NCI-H2107 (cell line): ENCODE data around the gene NPFFR1.
"Not testable (repeated sequence)": the region's sequence is repeated elsewhere in the genome, so short reads cannot be mapped to it uniquely, and the experiment has no call there.

Source experiments
- DNase-seq: peaks from one replicate; lab custom pipeline; 2025; lab: John Stamatoyannopoulos, UW

The NPFFR1 gene

GRCh38 chr10:70285476-70285831 is 1.6 kb upstream of the NPFFR1 start:
- no peak for DNase-seq

- DNase-seq: no peak
These were observed 1.0 kb upstream of the NPFFR1 start for GRCh38 chr10:70284542-70285475.

- no peak for DNase-seq
These were observed 746 bp downstream of the NPFFR1 start for GRCh38 chr10:70283071-70283444.

GRCh38 chr10:70281609-70282008 is 2.2 kb downstream of the NPFFR1 start:
- no peak for DNase-seq

- no peak for DNase-seq
These were observed 3.7 kb downstream of the NPFFR1 start for GRCh38 chr10:70280099-70280498.

- no peak for DNase-seq
These were observed 6.3 kb downstream of the NPFFR1 start for GRCh38 chr10:70277396-70278030.

- DNase-seq: no peak
These were observed 9.2 kb downstream of the NPFFR1 start for GRCh38 chr10:70274643-70275042.

- DNase-seq: no peak
These were observed 10.9 kb downstream of the NPFFR1 start for GRCh38 chr10:70272925-70273316.

GRCh38 chr10:70271996-70272924 is 11.5 kb downstream of the NPFFR1 start:
- no peak for DNase-seq

- DNase-seq: no peak
These were observed 12.9 kb downstream of the NPFFR1 start for GRCh38 chr10:70270952-70271351.

GRCh38 chr10:70269741-70270140 is 14.1 kb downstream of the NPFFR1 start:
- no peak for DNase-seq

GRCh38 chr10:70268376-70268775 is 15.4 kb downstream of the NPFFR1 start:
- DNase-seq: no peak

- no peak for DNase-seq
These were observed 16.5 kb downstream of the NPFFR1 start for GRCh38 chr10:70267161-70267933.

GRCh38 chr10:70266701-70267100 is 17.1 kb downstream of the NPFFR1 start:
- DNase-seq: no peak

- no peak for DNase-seq
These were observed 17.7 kb downstream of the NPFFR1 start for GRCh38 chr10:70266056-70266455.

- DNase-seq: no peak
These were observed 18.6 kb downstream of the NPFFR1 start for GRCh38 chr10:70265032-70265689.

GRCh38 chr10:70260734-70261133 is 23.1 kb downstream of the NPFFR1 start:
- DNase-seq: no peak

GRCh38 chr10:70260259-70260658 is 23.5 kb downstream of the NPFFR1 start:
- no peak for DNase-seq

- DNase-seq: no peak
These were observed 25.6 kb downstream of the NPFFR1 start for GRCh38 chr10:70258216-70258615.

GRCh38 chr10:70257816-70258215 is 26.0 kb downstream of the NPFFR1 start:
- not testable (repeated sequence) for DNase-seq

GRCh38 chr10:70256463-70256862 is 27.3 kb downstream of the NPFFR1 start:
- no peak for DNase-seq
